GM23338 (cell line): Measurements from ENCODE around the gene GCFC2. TPM values are rescaled to one million over a fixed set of nuclear protein-coding genes. Genes with fewer than 3 reads are reported as not detected.

Source experiments
- ATAC-seq: fragments of 200-7000 bp; cut with Tn5 transposase; 3 replicates; pipeline ENCODE4 v1.9.1; 2020
- DNase-seq: peaks from one replicate; pipeline ENCODE4 v3.0.0-alpha.2; 2015; ENCODE audit warnings: low spot score
- H2AFZ ChIP-seq: fragments of 200-600 bp; sonication (generic); 2 replicates; pipeline ENCODE4 v1.8.0; 2016; ENCODE audit warnings: antibody characterized with exemption, mild to moderate bottlenecking, moderate library complexity
- H3F3A ChIP-seq: fragments of 200-600 bp; sonication (generic); replicated peaks from 2 replicates; pipeline ENCODE4 v1.8.0; 2017; ENCODE audit warnings: antibody characterized with exemption, mixed run types, low read depth
- H3K27ac ChIP-seq: fragments of 200-600 bp; sonication (generic); 2 replicates; pipeline ENCODE4 v1.6.1; 2016; ENCODE audit warnings: low read depth
- H3K27me3 ChIP-seq: fragments of 200-600 bp; sonication (generic); 2 replicates; pipeline ENCODE4 v1.8.0; 2016; ENCODE audit warnings: mild to moderate bottlenecking, mixed run types, moderate library complexity; ENCODE audit not compliant: insufficient read depth
- H3K36me3 ChIP-seq: fragments of 200-600 bp; sonication (generic); 2 replicates; pipeline ENCODE4 v1.8.0; 2016; ENCODE audit warnings: mild to moderate bottlenecking; ENCODE audit not compliant: insufficient read depth
- H3K4me1 ChIP-seq: fragments of 200-600 bp; sonication (generic); 2 replicates; pipeline ENCODE4 v1.8.0; 2016; ENCODE audit warnings: mild to moderate bottlenecking, moderate library complexity; ENCODE audit not compliant: insufficient read depth
- H3K4me2 ChIP-seq: fragments of 200-600 bp; sonication (generic); 2 replicates; pipeline ENCODE4 v1.7.1; 2017; ENCODE audit warnings: mixed run types
- H3K4me3 ChIP-seq: fragments of 200-600 bp; sonication (generic); 2 replicates; pipeline ENCODE4 v1.6.1; 2016; ENCODE audit warnings: mixed run types
- H3K79me2 ChIP-seq: fragments of 200-600 bp; sonication (generic); replicated peaks from 2 replicates; pipeline ENCODE4 v1.8.0; 2017; ENCODE audit warnings: mild to moderate bottlenecking; ENCODE audit not compliant: insufficient read depth
- H3K9me2 ChIP-seq: fragments of 200-600 bp; sonication (generic); 2 replicates; pipeline ENCODE4 v1.8.0; 2017; ENCODE audit not compliant: insufficient read depth
- H4K20me1 ChIP-seq: fragments of 200-600 bp; sonication (generic); replicated peaks from 2 replicates; pipeline ENCODE4 v1.8.0; 2017; ENCODE audit warnings: mild to moderate bottlenecking; ENCODE audit not compliant: insufficient read depth
- H3K27ac Mint-ChIP-seq: 2 replicates; pipeline ENCODE4 v1.8.0; 2020; ENCODE audit warnings: inconsistent platforms, mild to moderate bottlenecking, moderate library complexity, mixed read lengths
- H3K27me3 Mint-ChIP-seq: 3 replicates; pipeline ENCODE4 v1.8.0; 2022; ENCODE audit warnings: low read depth, mild to moderate bottlenecking, moderate library complexity, mixed read lengths, inconsistent platforms; ENCODE audit not compliant: insufficient read depth, poor library complexity
- H3K36me3 Mint-ChIP-seq: 3 replicates; pipeline ENCODE4 v1.8.0; 2021; ENCODE audit warnings: low read depth, mild to moderate bottlenecking, inconsistent platforms, moderate library complexity, mixed read lengths
- H3K4me1 Mint-ChIP-seq: 3 replicates; pipeline ENCODE4 v1.8.0; 2020; ENCODE audit warnings: mild to moderate bottlenecking, inconsistent platforms, mixed read lengths
- H3K4me3 Mint-ChIP-seq: 3 replicates; pipeline ENCODE4 v1.8.0; 2021; ENCODE audit warnings: moderate library complexity, mild to moderate bottlenecking, inconsistent platforms, mixed read lengths
- H3K9me3 Mint-ChIP-seq: 3 replicates; pipeline ENCODE4 v1.8.0; 2020; ENCODE audit warnings: moderate library complexity, mild to moderate bottlenecking, inconsistent platforms, mixed read lengths
- CREB1 ChIP-seq: fragments of 250-450 bp; sonication (Bioruptor Pico); IDR thresholded peaks from 2 replicates; pipeline ENCODE4 v1.5.0; 2020; ENCODE audit warnings: low read depth, mild to moderate bottlenecking, moderate library complexity
- EZH2 ChIP-seq: fragments of 200-600 bp; sonication (generic); IDR thresholded peaks from one replicate; pipeline ENCODE4 v1.8.0; 2017; ENCODE audit warnings: antibody characterized with exemption, mild to moderate bottlenecking, low read depth; ENCODE audit not compliant: unreplicated experiment
- EZH2phosphoT487 ChIP-seq: fragments of 200-600 bp; sonication (generic); IDR thresholded peaks from one replicate; pipeline ENCODE4 v1.8.1; 2018; ENCODE audit warnings: antibody characterized with exemption; ENCODE audit not compliant: unreplicated experiment
- POLR2AphosphoS5 ChIP-seq: IDR thresholded peaks from 2 replicates; pipeline ENCODE4 v1.6.1; 2016; ENCODE audit warnings: antibody characterized with exemption, low read depth
- STAT1 ChIP-seq: IDR thresholded peaks from one replicate; pipeline ENCODE4 v1.6.1; 2016; ENCODE audit warnings: antibody characterized with exemption; ENCODE audit not compliant: unreplicated experiment
- ZNF114 ChIP-seq: fragments of 250-450 bp; sonication (Bioruptor Pico); IDR thresholded peaks from 2 replicates; pipeline ENCODE4 v1.5.0; 2020; ENCODE audit warnings: mild to moderate bottlenecking, moderate library complexity
- ZNF331 ChIP-seq: fragments of 250-450 bp; sonication (Bioruptor Pico); IDR thresholded peaks from 2 replicates; pipeline ENCODE4 v1.5.0; 2020; ENCODE audit warnings: low read depth, mild to moderate bottlenecking, moderate library complexity
- long read RNA-seq: library from polyadenylated mRNA; unstranded; transcript quantifications from one replicate; pipeline ENCODE4 v2.0.0, GENCODE V29; 2020; ENCODE audit not compliant: unreplicated experiment
- polyA plus RNA-seq: library from polyadenylated mRNA; unstranded; fragments of >200 nt; fragmentation: Nextera tagmentation; extraction: Ambion mirVana; gene quantifications from 2 replicates; pipeline ENCODE4 v1.2.1, GENCODE V29; 2016
- total RNA-seq: library from RNA; depleted of rRNA; stranded (reverse); fragments of >200 nt; shearing (Covaris generic); gene quantifications from 2 replicates; pipeline ENCODE4 v1.2.3, GENCODE V29; 2014; rRNA removed
- TF ChIP-seq, protein P1 (sequence below): IDR thresholded peaks from 2 replicates; pipeline ENCODE4 v1.6.1; 2016; ENCODE audit warnings: antibody characterized with exemption
- TF ChIP-seq, protein P2 (sequence below), 2 experiments: fragments of 200-600 bp in 1 of 2; sonication (generic) in 1 of 2; conservative IDR thresholded peaks; 2 replicates each; pipeline versions ENCODE4 v1.5.1 to v1.6.1; 2016 to 2017; ENCODE audit warnings: antibody characterized with exemption in 2 of 2, low read depth in 2 of 2, mild to moderate bottlenecking in 2 of 2, moderate library complexity in 1 of 2
- TF ChIP-seq, protein P3 (sequence below): fragments of 250-450 bp; sonication (Bioruptor Pico); IDR thresholded peaks from 2 replicates; pipeline ENCODE4 v1.5.0; 2020; ENCODE audit warnings: mild to moderate bottlenecking, moderate library complexity

GCFC2 gene
- total RNA-seq (24.4 and 26.2 TPM in 2 replicates), polyA plus RNA-seq (19.1 and 23.8 TPM in 2 replicates)
- long read RNA-seq, full-length matches to known transcripts: 7 of 8 reads
- long read RNA-seq, partial matches to known transcripts: 0 of 8 reads
- long read RNA-seq, other reads (novel, unspliced or antisense): 1 of 8 reads

DNA sequence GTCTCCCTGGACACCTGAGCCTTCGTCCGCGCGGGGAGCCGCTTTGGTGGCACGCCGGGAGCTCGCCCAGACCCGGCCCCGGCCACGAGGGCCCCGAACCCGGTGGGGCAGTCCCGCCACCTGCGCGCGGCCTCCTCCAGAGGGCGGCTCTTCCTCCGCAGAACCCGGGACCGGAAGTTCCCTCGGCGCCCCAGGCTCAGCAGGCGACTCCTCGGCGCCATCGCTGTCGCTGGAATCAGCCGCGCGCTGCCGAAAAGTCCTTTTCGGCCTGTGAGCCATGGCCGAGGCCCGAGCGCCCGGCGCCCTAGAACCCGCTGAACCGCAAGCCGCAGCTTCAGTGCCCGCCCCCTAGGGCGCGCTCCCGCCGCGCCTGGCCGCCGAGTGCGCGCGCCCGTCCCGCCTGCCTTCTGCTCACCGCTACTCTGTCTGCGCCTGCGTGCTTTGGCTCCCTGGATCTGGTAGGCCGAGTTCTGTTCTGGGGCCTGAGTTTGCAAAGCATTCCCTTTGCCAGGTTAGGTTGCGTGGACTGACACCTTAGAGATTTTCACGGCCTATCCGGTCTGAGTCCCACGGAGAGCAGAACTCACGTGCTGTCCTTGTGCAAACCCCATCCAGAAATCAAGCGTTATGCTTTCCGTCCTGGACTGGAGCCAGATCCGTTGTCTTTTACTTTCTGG is at the start of gene GCFC2:
Gene GCFC2 (minus strand): TSS at position 339 of the 677 bp plus-strand sequence. CDS start 60 bp downstream, at position 279.
- Histone ChIP-seq H3K36me3 (no peaks in the 10 kb centered on the region), H3K9me2 (no peaks in the 10 kb centered on the region), H3K4me2 (peak within 1 kb of the TSS; percentile 72), H3K27ac (peak within 1 kb of the TSS; percentile 86), H3K27me3 (no peaks in the 10 kb centered on the region), H3F3A (peaks cover 5% of the 10 kb centered on the region; the same call in 1 of the 2 replicates), H3K4me3 (peak within 1 kb of the TSS; percentile 60), H3K4me1 (peaks cover 16% of the 10 kb centered on the region), H2AFZ (peak within 1 kb of the TSS; percentile 94), H3K79me2 (peaks cover 13% of the 10 kb centered on the region), H4K20me1 (no peaks in the 10 kb centered on the region)
- peak within 1 kb of the TSS; percentile 96 for H3K27ac Mint-ChIP-seq
- H3K27me3 Mint-ChIP-seq: peaks cover 3% of the 10 kb centered on the region
- peaks cover 11% of the 10 kb centered on the region for H3K36me3 Mint-ChIP-seq
- DNase-seq (peak; percentile 88), ATAC-seq (peak; percentile 96)
- H3K9me3 Mint-ChIP-seq: no peaks in the 10 kb centered on the region; the same call in 2 of the 3 replicates
- TF ChIP-seq, protein P1, sequence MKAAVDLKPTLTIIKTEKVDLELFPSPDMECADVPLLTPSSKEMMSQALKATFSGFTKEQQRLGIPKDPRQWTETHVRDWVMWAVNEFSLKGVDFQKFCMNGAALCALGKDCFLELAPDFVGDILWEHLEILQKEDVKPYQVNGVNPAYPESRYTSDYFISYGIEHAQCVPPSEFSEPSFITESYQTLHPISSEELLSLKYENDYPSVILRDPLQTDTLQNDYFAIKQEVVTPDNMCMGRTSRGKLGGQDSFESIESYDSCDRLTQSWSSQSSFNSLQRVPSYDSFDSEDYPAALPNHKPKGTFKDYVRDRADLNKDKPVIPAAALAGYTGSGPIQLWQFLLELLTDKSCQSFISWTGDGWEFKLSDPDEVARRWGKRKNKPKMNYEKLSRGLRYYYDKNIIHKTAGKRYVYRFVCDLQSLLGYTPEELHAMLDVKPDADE: peak; percentile 61; the same call in 1 of the 2 replicates
- TF ChIP-seq EZH2phosphoT487 (no peak), POLR2AphosphoS5 (peak; percentile 52), STAT1 (no peak), CREB1 (CRISPR knock-in tag) (peak; percentile 28; the same call in 1 of the 2 replicates), EZH2 (no peak), ZNF331 (CRISPR knock-in tag) (no peak), ZNF114 (CRISPR knock-in tag) (no peak)
- TF ChIP-seq, protein P2, sequence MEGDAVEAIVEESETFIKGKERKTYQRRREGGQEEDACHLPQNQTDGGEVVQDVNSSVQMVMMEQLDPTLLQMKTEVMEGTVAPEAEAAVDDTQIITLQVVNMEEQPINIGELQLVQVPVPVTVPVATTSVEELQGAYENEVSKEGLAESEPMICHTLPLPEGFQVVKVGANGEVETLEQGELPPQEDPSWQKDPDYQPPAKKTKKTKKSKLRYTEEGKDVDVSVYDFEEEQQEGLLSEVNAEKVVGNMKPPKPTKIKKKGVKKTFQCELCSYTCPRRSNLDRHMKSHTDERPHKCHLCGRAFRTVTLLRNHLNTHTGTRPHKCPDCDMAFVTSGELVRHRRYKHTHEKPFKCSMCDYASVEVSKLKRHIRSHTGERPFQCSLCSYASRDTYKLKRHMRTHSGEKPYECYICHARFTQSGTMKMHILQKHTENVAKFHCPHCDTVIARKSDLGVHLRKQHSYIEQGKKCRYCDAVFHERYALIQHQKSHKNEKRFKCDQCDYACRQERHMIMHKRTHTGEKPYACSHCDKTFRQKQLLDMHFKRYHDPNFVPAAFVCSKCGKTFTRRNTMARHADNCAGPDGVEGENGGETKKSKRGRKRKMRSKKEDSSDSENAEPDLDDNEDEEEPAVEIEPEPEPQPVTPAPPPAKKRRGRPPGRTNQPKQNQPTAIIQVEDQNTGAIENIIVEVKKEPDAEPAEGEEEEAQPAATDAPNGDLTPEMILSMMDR (conservative IDR thresholded peaks at IDR 0.05; ENCODE audit: low read depth in 2 of 2): peak in 1 of 2 experiments; percentile 51; a peak in 3 of 4 replicates
- peak within 1 kb of the TSS; percentile 89 for H3K4me3 Mint-ChIP-seq
- H3K4me1 Mint-ChIP-seq: peaks cover 18% of the 10 kb centered on the region

DNA sequence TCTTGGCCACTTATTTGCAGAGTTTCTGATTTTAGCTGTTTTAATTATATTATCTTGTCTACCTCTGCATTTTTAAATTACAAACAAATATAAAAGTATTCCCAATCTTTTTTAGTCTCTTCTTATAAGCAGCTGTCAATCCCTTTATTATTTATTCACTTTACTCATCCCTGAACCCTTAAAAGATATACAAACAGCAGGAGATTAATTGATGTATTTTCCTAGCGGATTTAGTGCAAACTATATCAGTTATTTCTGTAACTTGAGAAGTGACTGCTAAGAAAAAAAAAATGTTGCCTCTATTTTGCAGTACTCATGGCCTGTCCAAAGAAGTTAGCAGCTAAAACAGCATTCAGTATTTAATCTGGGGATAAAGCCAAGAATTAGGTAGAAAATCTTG is 42.1 kb upstream of the GCFC2 start:
- no peak overlapping the region for H3K4me2 ChIP-seq
- H3K27ac Mint-ChIP-seq: no peak overlapping the region
- TF ChIP-seq STAT1 (no peak), ZNF114 (CRISPR knock-in tag) (no peak), EZH2 (no peak), CREB1 (CRISPR knock-in tag) (no peak), EZH2phosphoT487 (no peak)
- TF ChIP-seq, protein P3, sequence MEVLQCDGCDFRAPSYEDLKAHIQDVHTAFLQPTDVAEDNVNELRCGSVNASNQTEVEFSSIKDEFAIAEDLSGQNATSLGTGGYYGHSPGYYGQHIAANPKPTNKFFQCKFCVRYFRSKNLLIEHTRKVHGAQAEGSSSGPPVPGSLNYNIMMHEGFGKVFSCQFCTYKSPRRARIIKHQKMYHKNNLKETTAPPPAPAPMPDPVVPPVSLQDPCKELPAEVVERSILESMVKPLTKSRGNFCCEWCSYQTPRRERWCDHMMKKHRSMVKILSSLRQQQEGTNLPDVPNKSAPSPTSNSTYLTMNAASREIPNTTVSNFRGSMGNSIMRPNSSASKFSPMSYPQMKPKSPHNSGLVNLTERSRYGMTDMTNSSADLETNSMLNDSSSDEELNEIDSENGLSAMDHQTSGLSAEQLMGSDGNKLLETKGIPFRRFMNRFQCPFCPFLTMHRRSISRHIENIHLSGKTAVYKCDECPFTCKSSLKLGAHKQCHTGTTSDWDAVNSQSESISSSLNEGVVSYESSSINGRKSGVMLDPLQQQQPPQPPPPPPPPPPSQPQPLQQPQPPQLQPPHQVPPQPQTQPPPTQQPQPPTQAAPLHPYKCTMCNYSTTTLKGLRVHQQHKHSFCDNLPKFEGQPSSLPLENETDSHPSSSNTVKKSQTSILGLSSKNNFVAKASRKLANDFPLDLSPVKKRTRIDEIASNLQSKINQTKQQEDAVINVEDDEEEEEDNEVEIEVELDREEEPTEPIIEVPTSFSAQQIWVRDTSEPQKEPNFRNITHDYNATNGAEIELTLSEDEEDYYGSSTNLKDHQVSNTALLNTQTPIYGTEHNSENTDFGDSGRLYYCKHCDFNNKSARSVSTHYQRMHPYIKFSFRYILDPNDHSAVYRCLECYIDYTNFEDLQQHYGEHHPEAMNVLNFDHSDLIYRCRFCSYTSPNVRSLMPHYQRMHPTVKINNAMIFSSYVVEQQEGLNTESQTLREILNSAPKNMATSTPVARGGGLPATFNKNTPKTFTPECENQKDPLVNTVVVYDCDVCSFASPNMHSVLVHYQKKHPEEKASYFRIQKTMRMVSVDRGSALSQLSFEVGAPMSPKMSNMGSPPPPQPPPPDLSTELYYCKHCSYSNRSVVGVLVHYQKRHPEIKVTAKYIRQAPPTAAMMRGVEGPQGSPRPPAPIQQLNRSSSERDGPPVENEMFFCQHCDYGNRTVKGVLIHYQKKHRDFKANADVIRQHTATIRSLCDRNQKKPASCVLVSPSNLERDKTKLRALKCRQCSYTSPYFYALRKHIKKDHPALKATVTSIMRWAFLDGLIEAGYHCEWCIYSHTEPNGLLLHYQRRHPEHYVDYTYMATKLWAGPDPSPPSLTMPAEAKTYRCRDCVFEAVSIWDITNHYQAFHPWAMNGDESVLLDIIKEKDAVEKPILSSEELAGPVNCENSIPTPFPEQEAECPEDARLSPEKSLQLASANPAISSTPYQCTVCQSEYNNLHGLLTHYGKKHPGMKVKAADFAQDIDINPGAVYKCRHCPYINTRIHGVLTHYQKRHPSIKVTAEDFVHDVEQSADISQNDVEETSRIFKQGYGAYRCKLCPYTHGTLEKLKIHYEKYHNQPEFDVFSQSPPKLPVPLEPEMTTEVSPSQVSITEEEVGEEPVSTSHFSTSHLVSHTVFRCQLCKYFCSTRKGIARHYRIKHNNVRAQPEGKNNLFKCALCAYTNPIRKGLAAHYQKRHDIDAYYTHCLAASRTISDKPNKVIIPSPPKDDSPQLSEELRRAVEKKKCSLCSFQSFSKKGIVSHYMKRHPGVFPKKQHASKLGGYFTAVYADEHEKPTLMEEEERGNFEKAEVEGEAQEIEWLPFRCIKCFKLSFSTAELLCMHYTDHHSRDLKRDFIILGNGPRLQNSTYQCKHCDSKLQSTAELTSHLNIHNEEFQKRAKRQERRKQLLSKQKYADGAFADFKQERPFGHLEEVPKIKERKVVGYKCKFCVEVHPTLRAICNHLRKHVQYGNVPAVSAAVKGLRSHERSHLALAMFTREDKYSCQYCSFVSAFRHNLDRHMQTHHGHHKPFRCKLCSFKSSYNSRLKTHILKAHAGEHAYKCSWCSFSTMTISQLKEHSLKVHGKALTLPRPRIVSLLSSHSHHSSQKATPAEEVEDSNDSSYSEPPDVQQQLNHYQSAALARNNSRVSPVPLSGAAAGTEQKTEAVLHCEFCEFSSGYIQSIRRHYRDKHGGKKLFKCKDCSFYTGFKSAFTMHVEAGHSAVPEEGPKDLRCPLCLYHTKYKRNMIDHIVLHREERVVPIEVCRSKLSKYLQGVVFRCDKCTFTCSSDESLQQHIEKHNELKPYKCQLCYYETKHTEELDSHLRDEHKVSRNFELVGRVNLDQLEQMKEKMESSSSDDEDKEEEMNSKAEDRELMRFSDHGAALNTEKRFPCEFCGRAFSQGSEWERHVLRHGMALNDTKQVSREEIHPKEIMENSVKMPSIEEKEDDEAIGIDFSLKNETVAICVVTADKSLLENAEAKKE (CRISPR knock-in tag): no peak

More for the DNA sequence above, 42.1 kb upstream of the GCFC2 start:
- Histone ChIP-seq H3K4me3 (no peak overlapping the region), H3K27me3 (no peaks in the 10 kb centered on the region), H3K4me1 (peaks cover 6% of the 10 kb centered on the region; the same call in 1 of the 2 replicates), H2AFZ (no peak overlapping the region), H3K36me3 (no peaks in the 10 kb centered on the region), H3K27ac (no peak overlapping the region), H3K9me2 (no peaks in the 10 kb centered on the region), H3F3A (no peaks in the 10 kb centered on the region), H3K79me2 (no peaks in the 10 kb centered on the region), H4K20me1 (no peaks in the 10 kb centered on the region)
- ATAC-seq (no peak), DNase-seq (no peak)
- Mint-ChIP-seq H3K9me3 (no peaks in the 10 kb centered on the region), H3K27me3 (no peaks in the 10 kb centered on the region), H3K4me1 (peaks cover 18% of the 10 kb centered on the region), H3K4me3 (no peak overlapping the region), H3K36me3 (no peaks in the 10 kb centered on the region)
